Endodermal cell (in vitro differentiated cells): ENCODE data around the gene MYO16. TPM values are rescaled to one million over a fixed set of nuclear protein-coding genes. Genes with fewer than 3 reads are reported as not detected.

ENCODE experiments used
- DNase-seq: peaks from one replicate; pipeline ENCODE4 v3.0.0-alpha.2; 2017
- H3K27ac ChIP-seq: 2 replicates; pipeline ENCODE4 v1.5.1; 2013; ENCODE audit warnings: mild to moderate bottlenecking, low read depth, low read length, moderate library complexity
- H3K27me3 ChIP-seq: 2 replicates; pipeline ENCODE4 v1.6.1; 2013; ENCODE audit warnings: mild to moderate bottlenecking, low read length, moderate library complexity; ENCODE audit not compliant: insufficient read depth, control insufficient read depth, poor library complexity, severe bottlenecking
- H3K36me3 ChIP-seq: 2 replicates; pipeline ENCODE4 v1.7.0; 2013; ENCODE audit warnings: mild to moderate bottlenecking, low read length, moderate library complexity; ENCODE audit not compliant: control insufficient read depth, insufficient read depth
- H3K4me1 ChIP-seq: one replicate; pipeline ENCODE4 v1.7.0; 2013; ENCODE audit warnings: low read length; ENCODE audit not compliant: control insufficient read depth, insufficient read depth
- H3K4me3 ChIP-seq: 2 replicates; pipeline ENCODE4 v1.5.1; 2013; ENCODE audit warnings: mild to moderate bottlenecking, low read length, moderate library complexity
- H3K9ac ChIP-seq: 2 replicates; pipeline ENCODE4 v1.6.1; 2013; ENCODE audit warnings: mild to moderate bottlenecking, low read length, moderate library complexity; ENCODE audit not compliant: poor library complexity, severe bottlenecking; ENCODE audit errors: extremely low read depth
- H3K9me3 ChIP-seq: 2 replicates; pipeline ENCODE4 v1.6.1; 2013; ENCODE audit warnings: mild to moderate bottlenecking, low read length, moderate library complexity; ENCODE audit not compliant: control insufficient read depth
- H3K27ac Mint-ChIP-seq: 2 replicates; pipeline ENCODE4 v1.8.0; 2020; ENCODE audit warnings: mixed read lengths
- H3K27me3 Mint-ChIP-seq: 2 replicates; pipeline ENCODE4 v1.8.0; 2021; ENCODE audit warnings: mild to moderate bottlenecking, mixed read lengths; ENCODE audit not compliant: insufficient read depth
- H3K36me3 Mint-ChIP-seq: 2 replicates; pipeline ENCODE4 v1.8.0; 2020; ENCODE audit warnings: low read depth, mixed read lengths
- H3K4me1 Mint-ChIP-seq: 2 replicates; pipeline ENCODE4 v1.8.0; 2020; ENCODE audit warnings: mixed read lengths
- H3K4me3 Mint-ChIP-seq: 2 replicates; pipeline ENCODE4 v1.8.0; 2020; ENCODE audit warnings: mild to moderate bottlenecking, moderate library complexity, mixed read lengths
- H3K9me3 Mint-ChIP-seq: 2 replicates; pipeline ENCODE4 v1.8.0; 2020; ENCODE audit warnings: mild to moderate bottlenecking, mixed read lengths
- CTCF ChIP-seq: fragments of 200-600 bp; sonication (generic); conservative IDR thresholded peaks from 2 replicates; pipeline ENCODE4 v1.5.0; 2021; ENCODE audit warnings: antibody characterized with exemption, mild to moderate bottlenecking
- WGBS, 2 experiments: methylation state at CpG; one replicate each; pipeline versions ENCODE4 v1.1.5 to v1.1.7; 2013; ENCODE audit warnings: missing lambda C conversion rate in 2 of 2, mixed read lengths in 1 of 2; ENCODE audit not compliant: insufficient coverage in 1 of 2, insufficient read length in 1 of 2; 5-methylcytosine and 5-hydroxymethylcytosine counted together
- total RNA-seq, 2 donors: library from RNA; stranded (reverse); fragmentation: NEBNext Ultra II Directional in 1 of 2; extraction: Animal tissue kit (Norgen Biotek cat#: 25700) in 1 of 2; gene quantifications; 2 replicates in 1 of 2; 3 replicates in 1 of 2; pipeline ENCODE4 v1.2.1, GENCODE V29; 2021

Gene MYO16
- total RNA-seq, 2 donors from 2014 or later: 0.70 to 1.2 TPM

GRCh38 chr13:108632649-108633167 lies 3.3 kb downstream of the MYO16 start:
- no peaks in the 10 kb centered on the region for H3K27me3 Mint-ChIP-seq
- no peak overlapping the region for H3K27ac Mint-ChIP-seq
- TF ChIP-seq CTCF: no peak
- no peak overlapping the region for H3K4me3 Mint-ChIP-seq
- Histone ChIP-seq H3K9ac (no peak overlapping the region), H3K27ac (no peak overlapping the region), H3K36me3 (no peaks in the 10 kb centered on the region), H3K4me1 (no peaks in the 10 kb centered on the region), H3K9me3 (no peaks in the 10 kb centered on the region), H3K27me3 (no peaks in the 10 kb centered on the region), H3K4me3 (no peak overlapping the region)
- 74% methylated on average over 3 of the region's 5 CpGs for WGBS, 2 experiments
- H3K9me3 Mint-ChIP-seq: no peaks in the 10 kb centered on the region
- no peaks in the 10 kb centered on the region for H3K36me3 Mint-ChIP-seq
- peaks cover 3% of the 10 kb centered on the region for H3K4me1 Mint-ChIP-seq
- DNase-seq: no peak

GRCh38 chr13:108638901-108639300 lies 9.5 kb downstream of the MYO16 start:
- Histone ChIP-seq H3K27ac (no peak overlapping the region), H3K9me3 (no peaks in the 10 kb centered on the region), H3K4me3 (no peak overlapping the region), H3K4me1 (no peaks in the 10 kb centered on the region), H3K36me3 (no peaks in the 10 kb centered on the region), H3K9ac (no peak overlapping the region), H3K27me3 (no peaks in the 10 kb centered on the region)
- WGBS, 2 experiments: 91 to 94% methylated on average over 3 to 4 of the region's 4 CpGs
- TF ChIP-seq CTCF: no peak
- Mint-ChIP-seq H3K27ac (no peak overlapping the region), H3K36me3 (no peaks in the 10 kb centered on the region), H3K4me3 (no peak overlapping the region), H3K4me1 (no peaks in the 10 kb centered on the region), H3K9me3 (no peaks in the 10 kb centered on the region), H3K27me3 (no peaks in the 10 kb centered on the region)
- DNase-seq: no peak

DNA sequence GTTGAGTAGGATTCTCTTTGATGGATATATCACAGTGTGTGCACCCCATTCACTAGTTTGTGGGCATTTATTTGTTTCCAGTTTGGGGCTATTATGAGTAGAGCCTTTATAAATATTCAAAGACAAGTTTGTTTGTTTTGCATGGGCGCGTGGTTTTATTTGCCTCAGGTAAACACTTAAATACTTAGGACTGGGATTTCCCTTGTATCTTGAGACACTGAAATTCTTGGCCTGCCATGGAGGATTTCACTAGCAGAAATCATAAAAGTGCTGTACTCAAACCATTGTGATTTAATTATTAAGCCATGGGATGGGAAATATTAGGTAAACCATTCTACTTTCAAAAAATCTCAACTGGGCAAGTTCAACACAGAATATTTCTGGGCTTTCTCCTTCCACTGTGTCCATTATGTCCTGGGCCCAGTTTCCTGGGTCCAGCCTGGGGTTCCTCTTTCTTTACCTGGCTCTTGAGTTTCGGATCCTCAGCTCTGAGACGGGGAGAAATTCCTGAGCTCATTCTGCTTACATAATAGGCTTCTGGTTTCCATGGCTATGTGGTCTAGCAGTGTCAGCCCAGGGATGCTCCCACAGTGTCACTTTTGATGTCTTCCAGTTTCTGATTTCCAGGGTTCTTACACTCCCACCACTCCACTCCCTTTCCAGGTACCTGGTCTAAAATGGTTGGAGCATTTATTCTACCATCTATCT lies 14.4 kb downstream of the MYO16 start:
- H3K4me3 Mint-ChIP-seq: no peak overlapping the region
- Histone ChIP-seq H3K4me3 (no peak overlapping the region), H3K9ac (no peak overlapping the region), H3K27ac (no peak overlapping the region), H3K4me1 (no peaks in the 10 kb centered on the region), H3K9me3 (no peaks in the 10 kb centered on the region), H3K36me3 (no peaks in the 10 kb centered on the region), H3K27me3 (no peaks in the 10 kb centered on the region)
- no peak overlapping the region for H3K27ac Mint-ChIP-seq
- no peaks in the 10 kb centered on the region for H3K27me3 Mint-ChIP-seq
- no peaks in the 10 kb centered on the region for H3K9me3 Mint-ChIP-seq
- no peaks in the 10 kb centered on the region for H3K36me3 Mint-ChIP-seq
- TF ChIP-seq CTCF: no peak
- no peak for DNase-seq
- H3K4me1 Mint-ChIP-seq: no peaks in the 10 kb centered on the region
- 90 to 95% methylated on average over 4 of the region's 4 CpGs for WGBS, 2 experiments
